Endothelial cell of umbilical vein (primary cell): ENCODE data around the gene HMGCS1. TPM values are rescaled to one million over a fixed set of nuclear protein-coding genes. Genes with fewer than 3 reads are reported as not detected.

ENCODE experiments used
- BruUV-seq: library from RNA; stranded (reverse); fragments of 400-500 nt; replicated peaks from 2 replicates; lab custom pipeline; 2021; lab: Mats Ljungman, UMichigan
- CTCF ChIA-PET: fragments of 300-600, 350-600 bp; sonication (Branson Sonifier 250); formaldehyde crosslinking; loops from one replicate; lab custom pipeline; 2021; ENCODE audit warnings: antibody characterized with exemption, inconsistent platforms; lab: Charles Lee
- POLR2A ChIA-PET: fragments of 300-600, 350-600 bp; sonication (Branson Sonifier 250); formaldehyde crosslinking; loops from one replicate; lab custom pipeline; 2021; ENCODE audit warnings: antibody characterized with exemption, inconsistent platforms; lab: Charles Lee
- DNase-seq: peaks from one replicate; pipeline ENCODE4 v3.0.0-alpha.2; 2011; ENCODE audit warnings: low read depth, low spot score
- FAIRE-seq: peaks from 2 replicates; lab custom pipeline; 2011; peaks lifted over from hg19 to GRCh38; lab: Jason Lieb, UNC
- H2AFZ ChIP-seq: 2 replicates; pipeline ENCODE4 v1.6.0; 2012; ENCODE audit warnings: low read depth, low read length, control low read depth, inconsistent platforms
- H3K27ac ChIP-seq: 2 replicates; pipeline ENCODE4 v1.5.1; 2011; ENCODE audit warnings: low read depth, mild to moderate bottlenecking, control low read depth, low read length, moderate library complexity; ENCODE audit not compliant: insufficient read depth
- H3K27me3 ChIP-seq, 2 experiments: 2 replicates each; pipeline versions ENCODE4 v1.6.0 to v1.6.1; 2011; ENCODE audit warnings: low read length in 2 of 2, mixed read lengths in 1 of 2; ENCODE audit not compliant: control insufficient read depth in 2 of 2, insufficient read depth in 2 of 2
- H3K36me3 ChIP-seq, 2 experiments: 2 replicates in 1 of 2; 3 replicates in 1 of 2; pipeline ENCODE4 v1.5.1; 2011; ENCODE audit warnings: low read length in 2 of 2, mild to moderate bottlenecking in 1 of 2, moderate library complexity in 1 of 2; ENCODE audit not compliant: control insufficient read depth in 2 of 2, insufficient read depth in 2 of 2; ENCODE audit errors: extremely low read depth in 1 of 2
- H3K4me1 ChIP-seq: 3 replicates; pipeline ENCODE4 v1.5.1; 2011; ENCODE audit warnings: mild to moderate bottlenecking, low read length; ENCODE audit not compliant: control insufficient read depth, insufficient read depth; ENCODE audit errors: extremely low read depth
- H3K4me2 ChIP-seq: 2 replicates; pipeline ENCODE4 v1.6.1; 2011; ENCODE audit warnings: low read length, control low read depth, mixed read lengths; ENCODE audit not compliant: insufficient read depth
- H3K4me3 ChIP-seq, 3 experiments: fragments of 200-600 bp in 1 of 3; sonication (generic), shearing (Covaris generic) in 1 of 3; replicated peaks in 1 of 3; 2 replicates each; pipeline ENCODE4 v1.5.1; 2011 to 2016; ENCODE audit warnings: control low read depth in 3 of 3, low read length in 3 of 3, mild to moderate bottlenecking in 2 of 3, inconsistent platforms in 1 of 3, low read depth in 1 of 3, moderate library complexity in 1 of 3; ENCODE audit not compliant: insufficient read depth in 1 of 3
- H3K79me2 ChIP-seq: 2 replicates; pipeline ENCODE4 v1.6.0; 2012; ENCODE audit warnings: low read length, inconsistent platforms; ENCODE audit not compliant: control insufficient read depth, insufficient read depth
- H3K9ac ChIP-seq: replicated peaks from 2 replicates; pipeline ENCODE3; 2011; ENCODE audit warnings: low read length, control low read depth; ENCODE audit not compliant: insufficient read depth; ENCODE audit errors: extremely low read depth
- H3K9me1 ChIP-seq: replicated peaks from 3 replicates; pipeline ENCODE4 v1.6.0; 2011; ENCODE audit warnings: mild to moderate bottlenecking, low read length; ENCODE audit not compliant: control insufficient read depth, insufficient read depth; ENCODE audit errors: extremely low read depth
- H3K9me3 ChIP-seq: replicated peaks from 2 replicates; pipeline ENCODE4 v1.5.1; 2012; ENCODE audit warnings: low read length, inconsistent platforms; ENCODE audit not compliant: control insufficient read depth, insufficient read depth
- H4K20me1 ChIP-seq: replicated peaks from 2 replicates; pipeline ENCODE3; 2011; ENCODE audit warnings: mild to moderate bottlenecking, low read length; ENCODE audit not compliant: control insufficient read depth, insufficient read depth; ENCODE audit errors: extremely low read depth
- EZH2 ChIP-seq: IDR thresholded peaks from 2 replicates; pipeline ENCODE4 v1.6.1; 2012; ENCODE audit warnings: borderline replicate concordance, low read depth, mild to moderate bottlenecking, moderate library complexity, low read length, inconsistent platforms; ENCODE audit not compliant: severe bottlenecking
- FOS ChIP-seq: IDR thresholded peaks from 2 replicates; pipeline ENCODE4 v1.6.1; 2011; ENCODE audit warnings: mild to moderate bottlenecking, low read length, moderate library complexity, borderline replicate concordance; ENCODE audit not compliant: insufficient read depth
- GATA2 ChIP-seq: IDR thresholded peaks from 2 replicates; pipeline ENCODE4 v1.7.0; 2011; ENCODE audit warnings: low read depth, mild to moderate bottlenecking, moderate library complexity, mixed read lengths, low read length; ENCODE audit not compliant: insufficient read length, insufficient read depth
- JUN ChIP-seq: IDR thresholded peaks from 2 replicates; pipeline ENCODE4 v1.6.1; 2011; ENCODE audit warnings: borderline replicate concordance, low read depth; ENCODE audit not compliant: insufficient read length, insufficient read depth
- MYC ChIP-seq: IDR thresholded peaks from one replicate; pipeline ENCODE4 v1.6.1; 2011; ENCODE audit warnings: mild to moderate bottlenecking, low read depth, low read length
- POLR2A ChIP-seq: IDR thresholded peaks from 2 replicates; pipeline ENCODE4 v1.6.1; 2012; ENCODE audit warnings: low read depth, mild to moderate bottlenecking, control low read depth, low read length
- POLR2AphosphoS5 ChIP-seq: IDR thresholded peaks from 2 replicates; pipeline ENCODE4 v1.6.1; 2012; ENCODE audit warnings: low read depth, mild to moderate bottlenecking, control low read depth, low read length, moderate library complexity; ENCODE audit not compliant: insufficient read depth
- dilution Hi-C: fragments of 300-500 bp; cut with MboI; formaldehyde crosslinking; loops from one replicate; pipeline ENCODE4 v1.15.0; 2019; ENCODE audit warnings: low sequenced_read_pairs; ENCODE audit not compliant: extremely low pct_ligation_motif_present
- intact Hi-C: fragments of 100-400 bp; cut with micrococcal nuclease; formaldehyde crosslinking; loops from one replicate; pipeline ENCODE4 v1.10.0; 2022
- polyA plus RNA-seq, 4 experiments: library from polyadenylated mRNA; depleted of rRNA in 3 of 4; stranded (reverse) in 3 of 4; unstranded in 1 of 4; fragments of >200 nt; gene quantifications; 2 replicates each; pipeline versions ENCODE4 v1.2.1 to v1.2.3, GENCODE V29; 2011 to 2012; ENCODE audit warnings: missing spikeins in 1 of 4
- total RNA-seq: library from RNA; stranded (reverse); gene quantifications from 2 replicates; pipeline ENCODE4 v1.2.3, GENCODE V29; 2021
- TF ChIP-seq, protein P1 (sequence below), 2 donors: IDR thresholded peaks; 1 replicate in 1 of 2; 2 replicates in 1 of 2; pipeline ENCODE4 v1.5.1; 2011; ENCODE audit warnings: low read length in 2 of 2, mild to moderate bottlenecking in 2 of 2, moderate library complexity in 2 of 2, control low read depth in 1 of 2, inconsistent platforms in 1 of 2, low read depth in 1 of 2; ENCODE audit not compliant: insufficient read depth in 1 of 2; ENCODE audit errors: extremely low read depth in 1 of 2
- TF ChIP-seq, protein P2 (sequence below): IDR thresholded peaks from 2 replicates; pipeline ENCODE4 v1.6.1; 2011; ENCODE audit not compliant: insufficient read depth, insufficient read length

The HMGCS1 gene
- total and polyA plus RNA-seq, 2 donors (not counting 3 experiments of a cell fraction or from before 2014, with no cell fraction given) = 43.3 to 133 TPM

DNA sequence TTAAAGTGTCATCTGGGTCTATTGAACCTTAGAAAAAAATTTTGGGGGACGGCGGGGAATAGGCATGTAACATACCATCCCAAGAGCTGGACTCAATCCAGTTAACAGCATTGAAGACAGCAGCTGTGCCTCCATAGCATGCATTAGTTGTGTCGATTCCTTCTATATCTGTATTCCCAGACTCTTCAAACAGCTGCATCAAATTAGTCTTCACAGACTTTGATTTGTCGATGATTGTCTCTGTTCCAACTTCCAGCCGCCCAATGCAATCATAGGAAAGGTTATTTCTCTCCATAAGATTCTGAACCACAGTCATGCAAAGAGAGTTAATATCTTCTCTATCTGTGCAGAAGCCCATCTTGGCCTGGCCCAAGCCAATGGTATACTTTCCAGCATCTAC is 14.8 kb downstream of the HMGCS1 start:
- no peak for DNase-seq
- Histone ChIP-seq H3K79me2 (peaks cover 59% of the 10 kb centered on the region), H3K27ac (no peak overlapping the region), H3K4me3 (no peak overlapping the region), H3K4me1 (no peaks in the 10 kb centered on the region), H2AFZ (no peak overlapping the region), H3K9me3 (no peaks in the 10 kb centered on the region), H3K27me3 (no peaks in the 10 kb centered on the region), H3K9me1 (no peaks in the 10 kb centered on the region), H4K20me1 (peaks cover 9% of the 10 kb centered on the region), H3K36me3 (peaks cover 12 to 41% of the 10 kb centered on the region in 2 experiments), H3K9ac (no peak overlapping the region), H3K4me2 (no peak overlapping the region)
- dilution Hi-C loops = no loop called here
- intact Hi-C loops = no loop called here
- POLR2A ChIA-PET = no interaction called here
- TSS peak; percentile 18 for BruUV-seq
- FAIRE-seq = no peak
- CTCF ChIA-PET = interaction anchor here (1.7 kb wide), 1 partner anchor 13 kb away, joined by 5 read pairs; no protein-coding TSS in a partner anchor
- TF ChIP-seq EZH2 (no peak), FOS (no peak), POLR2A (no peak), JUN (no peak), POLR2AphosphoS5 (no peak), MYC (no peak), GATA2 (no peak)
- TF ChIP-seq, protein P1, sequence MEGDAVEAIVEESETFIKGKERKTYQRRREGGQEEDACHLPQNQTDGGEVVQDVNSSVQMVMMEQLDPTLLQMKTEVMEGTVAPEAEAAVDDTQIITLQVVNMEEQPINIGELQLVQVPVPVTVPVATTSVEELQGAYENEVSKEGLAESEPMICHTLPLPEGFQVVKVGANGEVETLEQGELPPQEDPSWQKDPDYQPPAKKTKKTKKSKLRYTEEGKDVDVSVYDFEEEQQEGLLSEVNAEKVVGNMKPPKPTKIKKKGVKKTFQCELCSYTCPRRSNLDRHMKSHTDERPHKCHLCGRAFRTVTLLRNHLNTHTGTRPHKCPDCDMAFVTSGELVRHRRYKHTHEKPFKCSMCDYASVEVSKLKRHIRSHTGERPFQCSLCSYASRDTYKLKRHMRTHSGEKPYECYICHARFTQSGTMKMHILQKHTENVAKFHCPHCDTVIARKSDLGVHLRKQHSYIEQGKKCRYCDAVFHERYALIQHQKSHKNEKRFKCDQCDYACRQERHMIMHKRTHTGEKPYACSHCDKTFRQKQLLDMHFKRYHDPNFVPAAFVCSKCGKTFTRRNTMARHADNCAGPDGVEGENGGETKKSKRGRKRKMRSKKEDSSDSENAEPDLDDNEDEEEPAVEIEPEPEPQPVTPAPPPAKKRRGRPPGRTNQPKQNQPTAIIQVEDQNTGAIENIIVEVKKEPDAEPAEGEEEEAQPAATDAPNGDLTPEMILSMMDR (IDR thresholded peaks at IDR 0.05; ENCODE audit: extremely low read depth in 1 of 2, insufficient read depth in 1 of 2, low read depth in 1 of 2, low read length in 2 of 2) = no peak
- TF ChIP-seq, protein P2, sequence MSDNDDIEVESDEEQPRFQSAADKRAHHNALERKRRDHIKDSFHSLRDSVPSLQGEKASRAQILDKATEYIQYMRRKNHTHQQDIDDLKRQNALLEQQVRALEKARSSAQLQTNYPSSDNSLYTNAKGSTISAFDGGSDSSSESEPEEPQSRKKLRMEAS = no peak
